SJCRH30 (cell line): ENCODE measurements around the gene PNPLA7. TPM values are rescaled to one million over a fixed set of nuclear protein-coding genes. Genes with fewer than 3 reads are reported as not detected.
"Not testable (repeated sequence)": the region's sequence is repeated elsewhere in the genome, so short reads cannot be mapped to it uniquely, and the experiment has no call there.

Experiments used
- DNase-seq, 2 experiments: peaks; one replicate each; pipeline ENCODE4 v3.0.0-alpha.2; 2015 to 2020
- H3K27ac ChIP-seq: fragments of 250-450 bp; sonication (Bioruptor Pico); 2 replicates; pipeline ENCODE4 v1.5.1; 2020; ENCODE audit warnings: mild to moderate bottlenecking, moderate library complexity
- H3K27me3 ChIP-seq: fragments of 250-450 bp; sonication (Bioruptor Pico); 2 replicates; pipeline ENCODE4 v1.5.1; 2020; ENCODE audit warnings: mild to moderate bottlenecking, moderate library complexity
- H3K36me3 ChIP-seq: fragments of 250-450 bp; sonication (Bioruptor Pico); 2 replicates; pipeline ENCODE4 v1.5.1; 2020; ENCODE audit warnings: mild to moderate bottlenecking, moderate library complexity
- H3K4me1 ChIP-seq: fragments of 250-450 bp; sonication (Bioruptor Pico); 2 replicates; pipeline ENCODE4 v1.5.1; 2020; ENCODE audit warnings: mild to moderate bottlenecking, moderate library complexity
- H3K4me3 ChIP-seq: fragments of 250-450 bp; sonication (Bioruptor Pico); 2 replicates; pipeline ENCODE4 v1.5.1; 2020; ENCODE audit warnings: mild to moderate bottlenecking, moderate library complexity
- H3K9me3 ChIP-seq: fragments of 250-450 bp; sonication (Bioruptor Pico); replicated peaks from 2 replicates; pipeline ENCODE4 v1.5.1; 2020; ENCODE audit warnings: mild to moderate bottlenecking, moderate library complexity
- total RNA-seq: library from RNA; depleted of rRNA; stranded (reverse); fragments of >200 nt; shearing (Covaris generic); gene quantifications from 2 replicates; pipeline ENCODE4 v1.2.3, GENCODE V29; 2014

Gene PNPLA7
- total RNA-seq, 1 experiment from 2014 or later = 0.14 TPM

GRCh38 chr9:137457406-137458193 lies 92.6 kb downstream of the PNPLA7 start:
- Histone ChIP-seq H3K27ac (no peak overlapping the region), H3K27me3 (no peaks in the 10 kb centered on the region), H3K4me3 (no peak overlapping the region; the same call in 1 of the 2 replicates), H3K9me3 (no peaks in the 10 kb centered on the region), H3K36me3 (peaks cover 40% of the 10 kb centered on the region), H3K4me1 (peaks cover 10% of the 10 kb centered on the region; the same call in 1 of the 2 replicates)
- no peak for DNase-seq

- DNase-seq = no peak
- Histone ChIP-seq H3K9me3 (no peaks in the 10 kb centered on the region), H3K36me3 (peaks cover 44% of the 10 kb centered on the region), H3K27ac (no peak overlapping the region), H3K27me3 (no peaks in the 10 kb centered on the region), H3K4me1 (peaks cover 10% of the 10 kb centered on the region; the same call in 1 of the 2 replicates), H3K4me3 (no peak overlapping the region)
Measured at GRCh38 chr9:137456864-137457405, 93.3 kb downstream of the PNPLA7 start.

- H3K27me3 ChIP-seq = no peaks in the 10 kb centered on the region
- peaks cover 44% of the 10 kb centered on the region for H3K36me3 ChIP-seq
- no peak overlapping the region for H3K4me3 ChIP-seq
- H3K27ac ChIP-seq = no peak overlapping the region
- H3K4me1 ChIP-seq = peaks cover 10% of the 10 kb centered on the region; the same call in 1 of the 2 replicates
- DNase-seq = no peak
- no peaks in the 10 kb centered on the region for H3K9me3 ChIP-seq
Measured at GRCh38 chr9:137456061-137456863, 93.9 kb downstream of the PNPLA7 start.

GRCh38 chr9:137455359-137455991 lies 94.7 kb downstream of the PNPLA7 start:
- DNase-seq = no peak
- H3K9me3 ChIP-seq = no peaks in the 10 kb centered on the region
- H3K36me3 ChIP-seq = peaks cover 44% of the 10 kb centered on the region
- H3K27ac ChIP-seq = no peak overlapping the region
- H3K4me1 ChIP-seq = peaks cover 10% of the 10 kb centered on the region; the same call in 1 of the 2 replicates
- no peaks in the 10 kb centered on the region for H3K27me3 ChIP-seq
- no peak overlapping the region for H3K4me3 ChIP-seq

GRCh38 chr9:137454597-137455358 lies 95.4 kb downstream of the PNPLA7 start:
- Histone ChIP-seq H3K36me3 (peaks cover 48% of the 10 kb centered on the region), H3K27ac (no peak overlapping the region), H3K9me3 (no peaks in the 10 kb centered on the region), H3K4me3 (no peak overlapping the region), H3K4me1 (peaks cover 7% of the 10 kb centered on the region; the same call in 1 of the 2 replicates), H3K27me3 (no peaks in the 10 kb centered on the region)
- no peak for DNase-seq

GRCh38 chr9:137454145-137454596 lies 96.0 kb downstream of the PNPLA7 start:
- Histone ChIP-seq H3K9me3 (no peaks in the 10 kb centered on the region), H3K27ac (no peak overlapping the region), H3K27me3 (no peaks in the 10 kb centered on the region), H3K4me3 (no peak overlapping the region), H3K36me3 (peaks cover 54% of the 10 kb centered on the region), H3K4me1 (peaks cover 4% of the 10 kb centered on the region; the same call in 1 of the 2 replicates)
- peak in 1 of 2 experiments; percentile 33 for DNase-seq

- Histone ChIP-seq H3K27me3 (no peaks in the 10 kb centered on the region), H3K4me1 (peaks cover 4% of the 10 kb centered on the region; the same call in 1 of the 2 replicates), H3K9me3 (no peaks in the 10 kb centered on the region), H3K4me3 (no peak overlapping the region), H3K36me3 (peaks cover 55% of the 10 kb centered on the region), H3K27ac (no peak overlapping the region)
- DNase-seq = peak; percentile 53 to 56
Measured at GRCh38 chr9:137453643-137454081, 96.5 kb downstream of the PNPLA7 start.

- H3K4me1 ChIP-seq = peaks cover under 1% of the 10 kb centered on the region; the same call in 1 of the 2 replicates
- no peak overlapping the region for H3K27ac ChIP-seq
- H3K36me3 ChIP-seq = peaks cover 55% of the 10 kb centered on the region
- no peak overlapping the region for H3K4me3 ChIP-seq
- H3K27me3 ChIP-seq = no peaks in the 10 kb centered on the region
- H3K9me3 ChIP-seq = no peaks in the 10 kb centered on the region
- DNase-seq = no peak
Measured at GRCh38 chr9:137452761-137453642, 97.2 kb downstream of the PNPLA7 start.

- Histone ChIP-seq H3K27me3 (no peaks in the 10 kb centered on the region), H3K9me3 (no peaks in the 10 kb centered on the region)
Measured at GRCh38 chr9:137452006-137452760, 98.0 kb downstream of the PNPLA7 start.

GRCh38 chr9:137451264-137452005 lies 98.8 kb downstream of the PNPLA7 start:
- not testable (repeated sequence) for DNase-seq, H3K4me3 ChIP-seq, H3K27ac ChIP-seq, H3K4me1 ChIP-seq, H3K27me3 ChIP-seq, H3K9me3 ChIP-seq
- H3K36me3 ChIP-seq = peaks cover 48% of the 10 kb centered on the region

More at GRCh38 chr9:137452006-137452760, 98.0 kb downstream of the PNPLA7 start:
- Histone ChIP-seq H3K4me3 (no peak overlapping the region), H3K27ac (no peak overlapping the region), H3K36me3 (peaks cover 53% of the 10 kb centered on the region), H3K4me1 (no peaks in the 10 kb centered on the region)
- no peak for DNase-seq

GRCh38 chr9:137450539-137451222 lies 99.5 kb downstream of the PNPLA7 start:
- not testable (repeated sequence) for H3K4me1 ChIP-seq, DNase-seq, H3K4me3 ChIP-seq, H3K9me3 ChIP-seq, H3K27ac ChIP-seq, H3K27me3 ChIP-seq
- H3K36me3 ChIP-seq = peaks cover 40% of the 10 kb centered on the region
